HepG2 (cell line): Measurements from ENCODE around the gene UTS2R. TPM values are rescaled to one million over a fixed set of nuclear protein-coding genes. Genes with fewer than 3 reads are reported as not detected.

Source experiments
- ATAC-seq: fragments of 200-7000 bp; cut with Tn5 transposase; 3 replicates; pipeline ENCODE4 v1.9.1; 2020; ENCODE audit warnings: mild to moderate bottlenecking, moderate library complexity
- BruUV-seq: library from RNA; stranded (reverse); fragments of 400-500 nt; replicated peaks from 2 replicates; lab custom pipeline; 2021; lab: Mats Ljungman, UMichigan
- CTCF ChIA-PET: fragments of 300-600 bp; formaldehyde crosslinking; extraction: SDS; loops from one replicate; lab custom pipeline; 2021; ENCODE audit warnings: low total read pairs, inconsistent platforms, low intra/inter-chr PET ratio; lab: Yijun Ruan, JAX
- POLR2A ChIA-PET: fragments of 350-600 bp; sonication (Branson Sonifier 250); formaldehyde crosslinking; loops from one replicate; lab custom pipeline; 2020; ENCODE audit warnings: antibody characterized with exemption, inconsistent platforms; lab: Yijun Ruan, JAX
- DNase-seq: peaks from one replicate; pipeline ENCODE4 v3.0.0-alpha.2; 2015; ENCODE audit warnings: low spot score
- FAIRE-seq: peaks from 3 replicates; lab custom pipeline; 2011; peaks lifted over from hg19 to GRCh38; lab: Jason Lieb, UNC
- H2AFZ ChIP-seq: one replicate; pipeline ENCODE4 v1.6.1; 2011; ENCODE audit warnings: low read length, inconsistent platforms
- H3K27ac ChIP-seq: fragments of 300-600 bp; 3 replicates; pipeline ENCODE4 v1.8.0; 2011; ENCODE audit warnings: mixed run types, mild to moderate bottlenecking, mixed read lengths, low read length, inconsistent platforms; ENCODE audit not compliant: insufficient read depth; ENCODE audit errors: extremely low read length
- H3K27me3 ChIP-seq, 2 experiments: fragments of 200-600 bp in 1 of 2; 2 replicates in 1 of 2; 3 replicates in 1 of 2; pipeline versions ENCODE4 v1.6.0 to v1.8.0; 2011; ENCODE audit warnings: low read length in 2 of 2, mild to moderate bottlenecking in 2 of 2, moderate library complexity in 2 of 2, inconsistent platforms in 1 of 2; ENCODE audit not compliant: insufficient read depth in 2 of 2, control insufficient read depth in 1 of 2
- H3K36me3 ChIP-seq, 2 experiments: fragments of 200-600 bp in 1 of 2; replicated peaks in 1 of 2; 2 replicates in 1 of 2; 3 replicates in 1 of 2; pipeline versions ENCODE4 v1.5.1 to v1.8.0; 2011; ENCODE audit warnings: low read length in 2 of 2, inconsistent platforms in 1 of 2; ENCODE audit not compliant: insufficient read depth in 2 of 2, control insufficient read depth in 1 of 2
- H3K4me1 ChIP-seq: 2 replicates; pipeline ENCODE4 v1.5.1; 2012; ENCODE audit warnings: low read length, inconsistent platforms; ENCODE audit not compliant: insufficient read depth
- H3K4me2 ChIP-seq: 2 replicates; pipeline ENCODE4 v1.6.0; 2011; ENCODE audit warnings: low read depth, low read length, inconsistent platforms
- H3K4me3 ChIP-seq, 3 experiments: fragments of 200-600 bp in 1 of 3; sonication (generic), shearing (Covaris generic) in 1 of 3; replicated peaks in 1 of 3; 2 replicates each; pipeline ENCODE4 v1.5.1; 2011 to 2016; ENCODE audit warnings: low read length in 3 of 3, inconsistent platforms in 2 of 3, low read depth in 2 of 3, mild to moderate bottlenecking in 2 of 3, control low read depth in 1 of 3, mixed read lengths in 1 of 3; ENCODE audit not compliant: insufficient read depth in 1 of 3
- H3K79me2 ChIP-seq: one replicate; pipeline ENCODE4 v1.6.1; 2011; ENCODE audit warnings: low read length, inconsistent platforms; ENCODE audit not compliant: insufficient read depth
- H3K9ac ChIP-seq: 2 replicates; pipeline ENCODE4 v1.6.0; 2011; ENCODE audit warnings: mild to moderate bottlenecking, low read depth, low read length, inconsistent platforms; ENCODE audit not compliant: insufficient read depth
- H3K9me3 ChIP-seq: 2 replicates; pipeline ENCODE4 v1.5.1; 2012; ENCODE audit warnings: mild to moderate bottlenecking, low read length
- H4K20me1 ChIP-seq: 2 replicates; pipeline ENCODE4 v1.6.0; 2011; ENCODE audit warnings: inconsistent platforms, mild to moderate bottlenecking, low read length, moderate library complexity; ENCODE audit not compliant: insufficient read depth
- HMGXB4 ChIP-seq, 2 experiments: sonication (generic) in 1 of 2; formaldehyde crosslinking in 1 of 2; IDR thresholded peaks; 2 replicates each; pipeline versions ENCODE4 v1.4.0 to v1.6.1; 2018 to 2020; ENCODE audit warnings: missing genetic modification reagents in 2 of 2, borderline replicate concordance in 1 of 2, low read depth in 1 of 2, mild to moderate bottlenecking in 1 of 2, missing biosample characterization in 1 of 2
- HOMEZ ChIP-seq: IDR thresholded peaks from 2 replicates; pipeline ENCODE4 v1.6.1; 2016; ENCODE audit warnings: low read depth
- IKZF5 ChIP-seq: IDR thresholded peaks from 2 replicates; pipeline ENCODE4 v1.6.1; 2018; ENCODE audit warnings: missing genetic modification reagents, mild to moderate bottlenecking, missing compliant biosample characterization
- IRX3 ChIP-seq: sonication (generic); formaldehyde crosslinking; IDR thresholded peaks from 2 replicates; pipeline ENCODE4 v1.8.1; 2023; ENCODE audit warnings: mild to moderate bottlenecking, low read depth, missing genetic modification reagents, borderline replicate concordance
- KMT2A ChIP-seq: sonication (generic); formaldehyde crosslinking; IDR thresholded peaks from 2 replicates; pipeline ENCODE4 v1.4.0; 2020; ENCODE audit warnings: missing genetic modification reagents
- PLRG1 ChIP-seq: fragments of 450-650 bp; conservative IDR thresholded peaks from 2 replicates; pipeline ENCODE4 v1.6.1; 2016
- POLR2A ChIP-seq, 2 experiments: IDR thresholded peaks; 2 replicates each; pipeline ENCODE4 v1.6.1; 2011; ENCODE audit warnings: low read depth in 2 of 2, low read length in 2 of 2, mild to moderate bottlenecking in 1 of 2, moderate library complexity in 1 of 2; ENCODE audit not compliant: insufficient read depth in 1 of 2
- SIX1 ChIP-seq: sonication (generic); formaldehyde crosslinking; IDR thresholded peaks from 2 replicates; pipeline ENCODE4 v1.4.0; 2020; ENCODE audit warnings: missing genetic modification reagents, borderline replicate concordance
- TAF1 ChIP-seq: sonication (generic); formaldehyde crosslinking; IDR thresholded peaks from 2 replicates; pipeline ENCODE4 v1.4.0; 2020; ENCODE audit warnings: missing genetic modification reagents
- YEATS2 ChIP-seq: sonication (generic); formaldehyde crosslinking; IDR thresholded peaks from 2 replicates; pipeline ENCODE4 v1.4.0; 2020; ENCODE audit warnings: missing genetic modification reagents, borderline replicate concordance
- ZBTB38 ChIP-seq: sonication (generic); formaldehyde crosslinking; IDR thresholded peaks from 2 replicates; pipeline ENCODE4 v1.5.1; 2020; ENCODE audit warnings: mild to moderate bottlenecking, missing genetic modification reagents
- ZNF17 ChIP-seq: sonication (generic); formaldehyde crosslinking; IDR thresholded peaks from 2 replicates; pipeline ENCODE4 v1.5.0; 2020; ENCODE audit warnings: mild to moderate bottlenecking, missing genetic modification reagents
- ZNF230 ChIP-seq: sonication (generic); formaldehyde crosslinking; IDR thresholded peaks from 2 replicates; pipeline ENCODE4 v1.4.0; 2020; ENCODE audit warnings: mild to moderate bottlenecking, missing genetic modification reagents
- ZNF431 ChIP-seq: sonication (generic); formaldehyde crosslinking; IDR thresholded peaks from 2 replicates; pipeline ENCODE4 v1.9.0; 2022; ENCODE audit warnings: missing genetic modification reagents, low read depth, mild to moderate bottlenecking, borderline replicate concordance
- ZNF547 ChIP-seq: sonication (generic); formaldehyde crosslinking; IDR thresholded peaks from 2 replicates; pipeline ENCODE4 v1.5.1; 2020; ENCODE audit warnings: mild to moderate bottlenecking, missing genetic modification reagents
- ZNF772 ChIP-seq: sonication (generic); formaldehyde crosslinking; IDR thresholded peaks from 2 replicates; pipeline ENCODE4 v1.5.0; 2020; ENCODE audit warnings: mild to moderate bottlenecking, missing genetic modification reagents
- WGBS: methylation state at CpG from one replicate; pipeline ENCODE4 v1.1.6; 2017; ENCODE audit warnings: low lambda C conversion rate; 5-methylcytosine and 5-hydroxymethylcytosine counted together
- in situ Hi-C: cut with HindIII; loops from 2 replicates; pipeline ENCODE4 v1.10.0; 2017; ENCODE audit warnings: low pct_unique_long_range_greater_than_20kb; ENCODE audit not compliant: extremely low pct_ligation_motif_present
- intact Hi-C: fragments of 100-400 bp; cut with micrococcal nuclease; formaldehyde crosslinking; loops from one replicate; pipeline ENCODE4 v1.10.0; 2022; ENCODE audit not compliant: unreplicated experiment
- polyA plus RNA-seq, 8 experiments: library from polyadenylated mRNA; depleted of rRNA in 3 of 8; stranded (reverse) in 7 of 8; unstranded in 1 of 8; fragments of >200 nt; fragmentation: Illumina TruSeq in 4 of 8; extraction: Trizol in 4 of 8; gene quantifications; 2 replicates each; pipeline versions ENCODE4 v1.2.1 to v1.2.3, GENCODE V29; 2011 to 2016; ENCODE audit warnings: low read depth in 4 of 8, missing spikeins in 1 of 8, mixed read lengths in 1 of 8; ENCODE audit not compliant: insufficient read depth in 1 of 8
- total RNA-seq, 5 experiments: library from RNA; depleted of rRNA; stranded (reverse); fragments of >200 nt; fragmentation: Illumina TruSeq; extraction: Trizol; gene quantifications; 2 replicates each; pipeline ENCODE4 v1.2.3, GENCODE V29; 2016; ENCODE audit warnings: low read depth in 1 of 5

The UTS2R gene
- total and polyA plus RNA-seq, 2 of the 13 experiments (the other 11 are each of a cell fraction or from before 2014, with no cell fraction given) = 0.13 to 0.15 TPM

- in situ Hi-C loops (loop anchor here (10.0 kb wide), 1 partner anchor 196 kb away; no protein-coding TSS in a partner anchor), intact Hi-C loops (no loop called here)
- Histone ChIP-seq H3K27ac (no peak within 1 kb of the TSS), H3K9ac (no peak within 1 kb of the TSS), H2AFZ (no peak within 1 kb of the TSS), H3K27me3 (no peaks in the 10 kb centered on the region), H3K4me2 (peak within 1 kb of the TSS; percentile 25), H3K9me3 (no peaks in the 10 kb centered on the region), H3K4me1 (peaks cover 62% of the 10 kb centered on the region), H3K4me3 (no peak within 1 kb of the TSS), H3K79me2 (no peaks in the 10 kb centered on the region), H4K20me1 (no peaks in the 10 kb centered on the region), H3K36me3 (no peaks in the 10 kb centered on the region)
- ChIA-PET CTCF (no interaction called here), POLR2A (interaction anchor here (0.8 to 5.0 kb wide), 8 partner anchors 8 to 54 kb away, joined by 3 to 36 read pairs (median 9); partner anchors contain the start of gene CD7)
- BruUV-seq = no TSS peak
- FAIRE-seq (no peak), DNase-seq (no peak), ATAC-seq (peak; percentile 19; the same call in 2 of the 3 replicates)
- 43% methylated on average over 21 of the region's 21 CpGs for WGBS
- TF ChIP-seq PLRG1 (no peak), KMT2A (CRISPR knock-in tag) (0 out of 2 replicates have a peak, but pooled peaks have one; percentile 27), ZNF17 (CRISPR knock-in tag) (no peak), ZNF772 (peak; percentile 73; the same call in 1 of the 2 replicates), YEATS2 (CRISPR knock-in tag) (peak; percentile 75; the same call in 1 of the 2 replicates), ZNF431 (CRISPR knock-in tag) (no peak), TAF1 (0 out of 2 replicates have a peak, but pooled peaks have one; percentile 21), HOMEZ (CRISPR knock-in tag) (no peak), IKZF5 (CRISPR knock-in tag) (peak; percentile 52; the same call in 1 of the 2 replicates), ZBTB38 (CRISPR knock-in tag) (peak; percentile 37; the same call in 1 of the 2 replicates), ZNF547 (0 out of 2 replicates have a peak, but pooled peaks have one; percentile 72), HMGXB4 (CRISPR knock-in tag; IDR thresholded peaks at IDR 0.05; ENCODE audit: borderline replicate concordance in 1 of 2, low read depth in 1 of 2) (peak in 1 of 2 experiments; percentile 29; a peak in 2 of 4 replicates), ZNF230 (0 out of 2 replicates have a peak, but pooled peaks have one; percentile 47), POLR2A (IDR thresholded peaks at IDR 0.05; ENCODE audit: insufficient read depth in 1 of 2, low read depth in 2 of 2, low read length in 2 of 2) (0 out of 4 replicates have a peak, but pooled peaks of 1 of the 2 experiments have one; percentile 22), SIX1 (CRISPR knock-in tag) (0 out of 2 replicates have a peak, but pooled peaks have one; percentile 3), IRX3 (no peak)
Observed at GRCh38 chr17:82358465-82359350, 12.9 kb upstream of the UTS2R start, which contains the start of gene TEX19. Gene TEX19, plus strand, starts transcription at chr17:82359247. Its CDS starts 2,904 bp downstream, at chr17:82362151.
